AG04450 (cell line): ENCODE results near the gene TMEM174. TPM values are rescaled to one million over a fixed set of nuclear protein-coding genes. Genes with fewer than 3 reads are reported as not detected.

ENCODE experiments used
- CTCF ChIA-PET: fragments of 300-600, 350-600 bp; formaldehyde crosslinking; extraction: SDS; loops from one replicate; lab custom pipeline; 2022; ENCODE audit warnings: antibody characterized with exemption, inconsistent platforms; lab: Charles Lee
- POLR2A ChIA-PET: fragments of 350-600 bp; formaldehyde crosslinking; extraction: SDS; loops from one replicate; lab custom pipeline; 2021; ENCODE audit warnings: antibody characterized with exemption, inconsistent platforms; lab: Yijun Ruan, JAX
- DNase-seq: peaks from one replicate; pipeline ENCODE4 v3.0.0-alpha.2; 2011; ENCODE audit warnings: low read depth, low spot score
- H3K27ac ChIP-seq: one replicate; pipeline ENCODE4 v1.5.1; 2012; ENCODE audit warnings: low read depth, low read length, control low read depth
- H3K27me3 ChIP-seq: one replicate; pipeline ENCODE4 v1.6.0; 2012; ENCODE audit warnings: low read length; ENCODE audit not compliant: control insufficient read depth, insufficient read depth
- H3K4me3 ChIP-seq: 2 replicates; pipeline ENCODE4 v1.5.1; 2011; ENCODE audit warnings: mild to moderate bottlenecking, low read depth, low read length, control low read depth
- H3K9me3 ChIP-seq: 2 replicates; pipeline ENCODE4 v1.5.1; 2012; ENCODE audit warnings: low read length; ENCODE audit not compliant: control insufficient read depth, insufficient read depth
- CTCF ChIP-seq: IDR thresholded peaks from 2 replicates; pipeline ENCODE4 v1.5.1; 2011; ENCODE audit warnings: low read depth, low read length, control low read depth, inconsistent platforms
- polyA plus RNA-seq: library from polyadenylated mRNA; depleted of rRNA; stranded (reverse); fragments of >200 nt; gene quantifications from 2 replicates; pipeline ENCODE4 v1.2.3, GENCODE V29; 2011

TMEM174 gene
- polyA plus RNA-seq, 1 experiment = not detected

- H3K27ac ChIP-seq = no peak overlapping the region
- H3K4me3 ChIP-seq = no peak overlapping the region
- H3K9me3 ChIP-seq = no peaks in the 10 kb centered on the region
- no peak for TF ChIP-seq CTCF
- no peaks in the 10 kb centered on the region for H3K27me3 ChIP-seq
- ChIA-PET CTCF (interaction anchor here (2.5 to 3.9 kb wide), 5 partner anchors 11 to 236 kb away, joined by 8 to 61 read pairs (median 38); no protein-coding TSS in a partner anchor), POLR2A (interaction anchor here (3.4 kb wide), 1 partner anchor 234 kb away, joined by 27 read pairs; the partner anchor contains the start of gene FOXD1)
- DNase-seq = no peak
Measured at GRCh38 chr5:73214306-73214705, 41.3 kb downstream of the TMEM174 start.

DNA sequence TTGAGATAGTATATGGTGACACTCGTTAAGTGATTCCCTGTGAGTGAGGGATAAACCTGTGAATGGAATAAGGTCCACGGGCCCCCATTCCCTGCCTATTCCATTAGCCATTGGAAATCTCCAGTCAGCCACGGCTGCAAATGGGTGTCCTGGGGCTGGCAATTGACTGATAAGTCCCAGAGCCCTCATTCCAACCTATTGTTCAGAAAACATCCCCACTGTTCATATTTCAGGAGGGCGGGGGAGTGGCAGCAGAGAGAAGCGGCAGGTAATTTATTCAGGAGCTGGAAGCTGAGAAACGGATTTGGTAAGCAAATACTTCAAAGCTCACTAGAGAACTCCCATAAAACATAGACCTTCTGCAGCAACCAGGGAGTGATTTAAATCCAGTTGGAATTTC lies 42.0 kb downstream of the TMEM174 start:
- no peak for DNase-seq
- H3K9me3 ChIP-seq = no peaks in the 10 kb centered on the region
- H3K27ac ChIP-seq = no peak overlapping the region
- H3K27me3 ChIP-seq = no peaks in the 10 kb centered on the region
- no peak for TF ChIP-seq CTCF
- POLR2A ChIA-PET = interaction anchor here (0.6 to 3.4 kb wide), 3 partner anchors 26 to 236 kb away, joined by 3 to 27 read pairs (median 12); partner anchors contain the start of gene FOXD1
- no peak overlapping the region for H3K4me3 ChIP-seq
- CTCF ChIA-PET = interaction anchor here (0.5 to 3.9 kb wide), 43 partner anchors 7 to 358 kb away, joined by 3 to 61 read pairs (median 8); partner anchors contain the start of genes BTF3, FCHO2 and FOXD1

DNA sequence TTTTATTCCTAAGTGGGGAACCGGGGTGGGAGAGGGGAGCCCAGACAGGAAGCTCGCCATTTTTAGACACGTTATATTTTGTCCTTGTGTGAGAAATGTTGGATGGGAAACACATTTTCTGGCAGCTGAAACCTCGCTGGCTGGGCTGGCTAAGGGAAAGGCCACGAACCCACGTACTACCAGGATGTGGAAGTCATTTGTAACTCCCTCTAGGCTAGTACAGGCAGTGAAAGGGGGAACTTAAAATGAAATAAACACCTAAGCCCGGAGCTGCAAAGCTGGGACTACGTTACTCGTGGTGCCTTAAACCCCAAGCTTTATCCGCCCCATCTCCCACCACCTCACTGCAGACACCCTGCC lies 42.5 kb downstream of the TMEM174 start:
- H3K4me3 ChIP-seq = peak overlapping the region; percentile 62
- H3K27ac ChIP-seq = no peak overlapping the region
- CTCF ChIA-PET = interaction anchor here (0.5 to 3.9 kb wide), 71 partner anchors 8 to 660 kb away, joined by 3 to 61 read pairs (median 6); partner anchors contain the start of genes BTF3, FCHO2 and FOXD1
- no peak for TF ChIP-seq CTCF
- DNase-seq = no peak
- POLR2A ChIA-PET = interaction anchor here (0.6 to 3.4 kb wide), 5 partner anchors 26 to 236 kb away, joined by 3 to 27 read pairs (median 6); partner anchors contain the start of gene FOXD1
- H3K9me3 ChIP-seq = no peaks in the 10 kb centered on the region
- no peaks in the 10 kb centered on the region for H3K27me3 ChIP-seq

GRCh38 chr5:73215891-73216610 lies 43.1 kb downstream of the TMEM174 start:
- peak; percentile 67 for TF ChIP-seq CTCF
- ChIA-PET POLR2A (interaction anchor here (0.6 to 3.4 kb wide), 11 partner anchors 25 to 283 kb away, joined by 3 to 27 read pairs (median 4); partner anchors contain the start of gene FOXD1), CTCF (interaction anchor here (0.6 to 3.9 kb wide), 99 partner anchors 8 to 660 kb away, joined by 3 to 61 read pairs (median 5); partner anchors contain the start of genes BTF3, FCHO2 and FOXD1)
- Histone ChIP-seq H3K27ac (peak overlapping the region; percentile 59), H3K27me3 (no peaks in the 10 kb centered on the region), H3K9me3 (no peaks in the 10 kb centered on the region), H3K4me3 (peak overlapping the region; percentile 62)
- DNase-seq = peak; percentile 38
